PC-3 (cell line): ENCODE data around the gene U2SURP. TPM values are rescaled to one million over a fixed set of nuclear protein-coding genes. Genes with fewer than 3 reads are reported as not detected.

Experiments
- ATAC-seq: fragments of 200-7000 bp; cut with Tn5 transposase; 2 replicates; pipeline ENCODE4 v1.9.1; 2020; ENCODE audit warnings: mild to moderate bottlenecking, moderate library complexity
- BruUV-seq: library from RNA; stranded (reverse); fragments of 400-500 nt; replicated peaks from 2 replicates; lab custom pipeline; 2021; lab: Mats Ljungman, UMichigan
- CTCF ChIA-PET: fragments of 300-600 bp; sonication (Branson Sonifier 250); formaldehyde crosslinking; loops from one replicate; lab custom pipeline; 2022; ENCODE audit warnings: antibody characterized with exemption; lab: Charles Lee
- POLR2A ChIA-PET: fragments of 300-600 bp; sonication (Branson Sonifier 250); formaldehyde crosslinking; loops from one replicate; lab custom pipeline; 2022; ENCODE audit warnings: antibody characterized with exemption; ENCODE audit not compliant: unreplicated experiment; lab: Charles Lee
- DNase-seq: peaks from one replicate; pipeline ENCODE4 v3.0.0-alpha.2; 2015
- H2AFZ ChIP-seq: fragments of 300-600 bp; sonication (generic); 2 replicates; pipeline ENCODE4 v1.6.0; 2016; ENCODE audit warnings: antibody characterized with exemption, low read length
- H3F3A ChIP-seq: fragments of 300-600 bp; sonication (generic); one replicate; pipeline ENCODE4 v1.6.0; 2017; ENCODE audit warnings: antibody characterized with exemption, low read length, control low read depth, mild to moderate bottlenecking; ENCODE audit not compliant: unreplicated experiment
- H3K27ac ChIP-seq: fragments of 300-600 bp; sonication (generic); 2 replicates; pipeline ENCODE4 v1.5.1; 2016; ENCODE audit warnings: mild to moderate bottlenecking, low read length
- H3K27me3 ChIP-seq: fragments of 300-600 bp; sonication (generic); 2 replicates; pipeline ENCODE4 v1.6.1; 2016; ENCODE audit warnings: low read length, mixed read lengths
- H3K36me3 ChIP-seq: fragments of 300-600 bp; sonication (generic); 2 replicates; pipeline ENCODE4 v1.6.1; 2016; ENCODE audit warnings: low read depth, mixed run types, low read length, mixed read lengths
- H3K4me1 ChIP-seq: fragments of 300-600 bp; sonication (generic); 2 replicates; pipeline ENCODE4 v1.5.1; 2016; ENCODE audit warnings: low read length; ENCODE audit not compliant: insufficient read depth
- H3K4me2 ChIP-seq: fragments of 300-600 bp; sonication (generic); 2 replicates; pipeline ENCODE4 v1.6.0; 2016; ENCODE audit warnings: low read length
- H3K4me3 ChIP-seq: fragments of 300-600 bp; sonication (generic); 2 replicates; pipeline ENCODE4 v1.5.1; 2016; ENCODE audit warnings: mild to moderate bottlenecking, low read length, mixed read lengths
- H3K79me2 ChIP-seq: fragments of 300-600 bp; sonication (generic); 2 replicates; pipeline ENCODE4 v1.6.1; 2017; ENCODE audit warnings: low read length, mixed read lengths
- H3K9ac ChIP-seq: fragments of 300-600 bp; sonication (generic); 2 replicates; pipeline ENCODE4 v1.6.0; 2016; ENCODE audit warnings: mild to moderate bottlenecking, low read length
- H3K9me2 ChIP-seq: fragments of 300-600 bp; sonication (generic); replicated peaks from 2 replicates; pipeline ENCODE4 v1.6.1; 2016; ENCODE audit warnings: mixed run types, low read length, mixed read lengths
- H3K9me3 ChIP-seq: fragments of 300-600 bp; sonication (generic); 2 replicates; pipeline ENCODE4 v1.6.1; 2016; ENCODE audit warnings: low read length, mixed read lengths
- H4K20me1 ChIP-seq: fragments of 300-600 bp; sonication (generic); 2 replicates; pipeline ENCODE4 v1.6.1; 2016; ENCODE audit warnings: low read length, mixed read lengths
- EZH2 ChIP-seq: fragments of 300-600 bp; sonication (generic); IDR thresholded peaks from one replicate; pipeline ENCODE4 v1.6.1; 2017; ENCODE audit warnings: antibody characterized with exemption, mild to moderate bottlenecking, low read length; ENCODE audit not compliant: unreplicated experiment
- EZH2phosphoT487 ChIP-seq: fragments of 300-600 bp; sonication (generic); IDR thresholded peaks from 2 replicates; pipeline ENCODE4 v1.6.1; 2018; ENCODE audit warnings: mild to moderate bottlenecking, antibody characterized with exemption, low read length, borderline replicate concordance
- intact Hi-C: fragments of 100-400 bp; cut with micrococcal nuclease; formaldehyde crosslinking; loops from 2 replicates; pipeline ENCODE4 v1.9.0; 2023
- total RNA-seq: library from RNA; depleted of rRNA; stranded (reverse); fragments of >200 nt; gene quantifications from 2 replicates; pipeline ENCODE4 v1.2.3, GENCODE V29; 2014
- TF ChIP-seq, protein P1 (sequence below): fragments of 300-600 bp; sonication (generic); conservative IDR thresholded peaks from 2 replicates; pipeline ENCODE4 v1.5.1; 2017; ENCODE audit warnings: antibody characterized with exemption, low read depth, mild to moderate bottlenecking, low read length

U2SURP gene
- total RNA-seq, 1 experiment from 2014 or later = 81.1 TPM

DNA sequence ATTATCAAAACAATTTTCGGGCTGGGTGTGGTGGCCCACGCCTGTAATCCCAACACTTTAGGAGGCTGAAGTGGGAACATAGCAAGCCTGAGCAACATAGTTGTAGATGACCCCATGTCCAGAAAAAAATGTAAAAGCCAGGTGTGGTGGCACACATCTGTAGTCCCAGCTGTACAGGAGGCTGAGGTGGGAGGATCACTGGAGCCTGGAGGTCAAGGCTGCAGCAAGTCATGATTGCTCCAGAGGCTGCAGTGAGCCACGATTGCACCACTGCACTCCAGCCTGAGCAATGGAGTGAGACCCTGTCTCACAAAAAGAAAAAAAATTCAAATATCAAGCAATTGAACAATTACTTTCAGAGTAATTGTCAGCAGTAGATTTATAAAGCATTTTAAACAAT is 29.9 kb upstream of the U2SURP start:
- Histone ChIP-seq H2AFZ (no peak overlapping the region), H3K79me2 (no peaks in the 10 kb centered on the region), H3K4me2 (no peak overlapping the region), H3F3A (no peaks in the 10 kb centered on the region), H3K9ac (no peak overlapping the region), H3K9me3 (no peaks in the 10 kb centered on the region), H3K9me2 (no peaks in the 10 kb centered on the region), H4K20me1 (no peaks in the 10 kb centered on the region), H3K27me3 (no peaks in the 10 kb centered on the region), H3K27ac (no peak overlapping the region), H3K36me3 (no peaks in the 10 kb centered on the region), H3K4me3 (no peak overlapping the region), H3K4me1 (peaks cover 5% of the 10 kb centered on the region; the same call in 1 of the 2 replicates)
- TF ChIP-seq EZH2phosphoT487 (no peak), EZH2 (no peak)
- TF ChIP-seq, protein P1, sequence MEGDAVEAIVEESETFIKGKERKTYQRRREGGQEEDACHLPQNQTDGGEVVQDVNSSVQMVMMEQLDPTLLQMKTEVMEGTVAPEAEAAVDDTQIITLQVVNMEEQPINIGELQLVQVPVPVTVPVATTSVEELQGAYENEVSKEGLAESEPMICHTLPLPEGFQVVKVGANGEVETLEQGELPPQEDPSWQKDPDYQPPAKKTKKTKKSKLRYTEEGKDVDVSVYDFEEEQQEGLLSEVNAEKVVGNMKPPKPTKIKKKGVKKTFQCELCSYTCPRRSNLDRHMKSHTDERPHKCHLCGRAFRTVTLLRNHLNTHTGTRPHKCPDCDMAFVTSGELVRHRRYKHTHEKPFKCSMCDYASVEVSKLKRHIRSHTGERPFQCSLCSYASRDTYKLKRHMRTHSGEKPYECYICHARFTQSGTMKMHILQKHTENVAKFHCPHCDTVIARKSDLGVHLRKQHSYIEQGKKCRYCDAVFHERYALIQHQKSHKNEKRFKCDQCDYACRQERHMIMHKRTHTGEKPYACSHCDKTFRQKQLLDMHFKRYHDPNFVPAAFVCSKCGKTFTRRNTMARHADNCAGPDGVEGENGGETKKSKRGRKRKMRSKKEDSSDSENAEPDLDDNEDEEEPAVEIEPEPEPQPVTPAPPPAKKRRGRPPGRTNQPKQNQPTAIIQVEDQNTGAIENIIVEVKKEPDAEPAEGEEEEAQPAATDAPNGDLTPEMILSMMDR = no peak
- POLR2A ChIA-PET = no interaction called here
- DNase-seq = no peak
- no peak for ATAC-seq
- BruUV-seq = no TSS peak
- intact Hi-C loops = no loop called here
- CTCF ChIA-PET = no interaction called here

DNA sequence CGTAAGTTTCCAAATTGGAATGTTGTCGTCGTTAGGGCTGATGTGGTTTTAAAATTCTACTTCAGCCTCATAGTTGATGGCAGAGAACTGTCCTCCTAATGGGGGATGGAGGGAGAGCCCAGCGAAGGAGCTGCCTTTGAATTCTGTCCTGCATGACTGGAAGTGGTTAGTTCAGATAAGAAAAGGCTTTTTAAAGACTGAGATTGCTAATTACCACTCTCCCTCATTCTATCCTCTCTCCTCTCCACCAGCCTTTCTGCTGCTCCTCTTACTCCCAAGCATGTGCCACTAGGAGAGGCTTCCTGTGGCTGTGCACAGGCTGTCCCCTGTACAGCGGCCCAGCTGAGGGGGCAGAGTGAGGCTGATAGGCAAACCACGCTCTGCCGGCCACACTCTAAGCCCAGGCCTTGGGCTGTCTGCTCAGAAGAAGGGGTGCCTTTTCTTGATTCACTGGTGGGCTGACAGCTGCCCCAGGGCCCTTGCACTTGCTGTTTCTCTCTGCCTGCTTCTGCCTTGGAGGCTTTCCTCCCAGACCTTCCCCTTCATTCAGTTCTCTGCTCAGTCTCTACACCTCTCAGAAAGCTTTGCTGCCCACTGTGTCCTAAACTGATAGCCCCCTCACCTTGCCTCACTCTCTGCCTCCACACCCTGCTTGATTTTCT is 29.1 kb upstream of the U2SURP start:
- Histone ChIP-seq H4K20me1 (no peaks in the 10 kb centered on the region), H3K4me2 (no peak overlapping the region), H2AFZ (no peak overlapping the region), H3F3A (no peaks in the 10 kb centered on the region), H3K9me2 (no peaks in the 10 kb centered on the region), H3K4me1 (peaks cover 12% of the 10 kb centered on the region), H3K9ac (no peak overlapping the region), H3K36me3 (no peaks in the 10 kb centered on the region), H3K4me3 (no peak overlapping the region), H3K79me2 (no peaks in the 10 kb centered on the region), H3K27me3 (no peaks in the 10 kb centered on the region), H3K9me3 (no peaks in the 10 kb centered on the region), H3K27ac (no peak overlapping the region)
- ATAC-seq = no peak
- intact Hi-C loops = no loop called here
- ChIA-PET POLR2A (no interaction called here), CTCF (no interaction called here)
- BruUV-seq = no TSS peak
- TF ChIP-seq EZH2 (no peak), EZH2phosphoT487 (no peak)
- TF ChIP-seq, protein P1 = no peak
- no peak for DNase-seq
